ENCODE measurements around the gene AGAP1. TPM values are rescaled to one million over a fixed set of nuclear protein-coding genes. Genes with fewer than 3 reads are reported as not detected.

The AGAP1 gene
- total RNA-seq, 1 donor from 2014 or later, result 44.0 TPM

- Mint-ChIP-seq H3K36me3 (peaks cover 24% of the 10 kb centered on the region), H3K9me3 (peaks cover 22% of the 10 kb centered on the region), H3K27me3 (ENCODE audit: low read depth) (no peaks in the 10 kb centered on the region), H3K27ac (no peak overlapping the region), H3K4me3 (no peak overlapping the region), H3K4me1 (no peaks in the 10 kb centered on the region)
- TF ChIP-seq, protein P1, sequence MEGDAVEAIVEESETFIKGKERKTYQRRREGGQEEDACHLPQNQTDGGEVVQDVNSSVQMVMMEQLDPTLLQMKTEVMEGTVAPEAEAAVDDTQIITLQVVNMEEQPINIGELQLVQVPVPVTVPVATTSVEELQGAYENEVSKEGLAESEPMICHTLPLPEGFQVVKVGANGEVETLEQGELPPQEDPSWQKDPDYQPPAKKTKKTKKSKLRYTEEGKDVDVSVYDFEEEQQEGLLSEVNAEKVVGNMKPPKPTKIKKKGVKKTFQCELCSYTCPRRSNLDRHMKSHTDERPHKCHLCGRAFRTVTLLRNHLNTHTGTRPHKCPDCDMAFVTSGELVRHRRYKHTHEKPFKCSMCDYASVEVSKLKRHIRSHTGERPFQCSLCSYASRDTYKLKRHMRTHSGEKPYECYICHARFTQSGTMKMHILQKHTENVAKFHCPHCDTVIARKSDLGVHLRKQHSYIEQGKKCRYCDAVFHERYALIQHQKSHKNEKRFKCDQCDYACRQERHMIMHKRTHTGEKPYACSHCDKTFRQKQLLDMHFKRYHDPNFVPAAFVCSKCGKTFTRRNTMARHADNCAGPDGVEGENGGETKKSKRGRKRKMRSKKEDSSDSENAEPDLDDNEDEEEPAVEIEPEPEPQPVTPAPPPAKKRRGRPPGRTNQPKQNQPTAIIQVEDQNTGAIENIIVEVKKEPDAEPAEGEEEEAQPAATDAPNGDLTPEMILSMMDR (IDR thresholded peaks at IDR 0.05; ENCODE audit: unreplicated experiment), result no peak
- DNase-seq (ENCODE audit: low spot score in 2 of 2, unreplicated experiment in 2 of 2), result no peak
Measured at GRCh38 chr2:235920216-235920865, 426.5 kb downstream of the AGAP1 start.

- Mint-ChIP-seq H3K27me3 (ENCODE audit: low read depth) (no peaks in the 10 kb centered on the region), H3K36me3 (peaks cover 12% of the 10 kb centered on the region), H3K4me1 (no peaks in the 10 kb centered on the region), H3K27ac (no peak overlapping the region), H3K9me3 (peaks cover 10% of the 10 kb centered on the region), H3K4me3 (no peak overlapping the region)
- peak in 1 of 2 experiments; percentile 13 for DNase-seq (ENCODE audit: low spot score in 2 of 2, unreplicated experiment in 2 of 2)
- TF ChIP-seq, protein P1 (IDR thresholded peaks at IDR 0.05; ENCODE audit: unreplicated experiment), result no peak
Measured at GRCh38 chr2:235921508-235922191, 427.8 kb downstream of the AGAP1 start.

DNA sequence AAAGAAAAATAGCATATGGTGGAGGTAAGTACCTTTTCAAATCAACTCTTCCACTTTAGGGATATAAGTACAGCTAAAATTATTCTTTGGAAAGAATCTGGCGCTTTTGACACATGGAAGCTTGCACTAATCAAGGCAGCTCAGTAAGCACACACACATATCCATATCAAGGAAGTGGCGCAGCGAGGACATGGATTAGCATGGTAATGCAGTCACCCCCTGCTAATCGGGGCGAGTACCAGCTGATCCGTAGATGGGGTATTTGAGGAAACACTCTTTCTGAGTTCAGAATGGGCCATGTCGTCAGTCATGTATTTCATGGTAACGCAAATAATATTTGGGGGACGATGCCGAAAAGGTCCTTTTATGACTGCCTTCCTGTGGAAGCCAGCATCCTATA lies 429.0 kb downstream of the AGAP1 start:
- H3K4me1 Mint-ChIP-seq, result no peaks in the 10 kb centered on the region
- H3K36me3 Mint-ChIP-seq, result peaks cover 12% of the 10 kb centered on the region
- H3K9me3 Mint-ChIP-seq, result peaks cover 8% of the 10 kb centered on the region
- no peak overlapping the region for H3K4me3 Mint-ChIP-seq
- no peak overlapping the region for H3K27ac Mint-ChIP-seq
- H3K27me3 Mint-ChIP-seq (ENCODE audit: low read depth), result no peaks in the 10 kb centered on the region
- TF ChIP-seq, protein P1 (IDR thresholded peaks at IDR 0.05; ENCODE audit: unreplicated experiment), result no peak
- DNase-seq (ENCODE audit: low spot score in 2 of 2, unreplicated experiment in 2 of 2), result no peak

DNA sequence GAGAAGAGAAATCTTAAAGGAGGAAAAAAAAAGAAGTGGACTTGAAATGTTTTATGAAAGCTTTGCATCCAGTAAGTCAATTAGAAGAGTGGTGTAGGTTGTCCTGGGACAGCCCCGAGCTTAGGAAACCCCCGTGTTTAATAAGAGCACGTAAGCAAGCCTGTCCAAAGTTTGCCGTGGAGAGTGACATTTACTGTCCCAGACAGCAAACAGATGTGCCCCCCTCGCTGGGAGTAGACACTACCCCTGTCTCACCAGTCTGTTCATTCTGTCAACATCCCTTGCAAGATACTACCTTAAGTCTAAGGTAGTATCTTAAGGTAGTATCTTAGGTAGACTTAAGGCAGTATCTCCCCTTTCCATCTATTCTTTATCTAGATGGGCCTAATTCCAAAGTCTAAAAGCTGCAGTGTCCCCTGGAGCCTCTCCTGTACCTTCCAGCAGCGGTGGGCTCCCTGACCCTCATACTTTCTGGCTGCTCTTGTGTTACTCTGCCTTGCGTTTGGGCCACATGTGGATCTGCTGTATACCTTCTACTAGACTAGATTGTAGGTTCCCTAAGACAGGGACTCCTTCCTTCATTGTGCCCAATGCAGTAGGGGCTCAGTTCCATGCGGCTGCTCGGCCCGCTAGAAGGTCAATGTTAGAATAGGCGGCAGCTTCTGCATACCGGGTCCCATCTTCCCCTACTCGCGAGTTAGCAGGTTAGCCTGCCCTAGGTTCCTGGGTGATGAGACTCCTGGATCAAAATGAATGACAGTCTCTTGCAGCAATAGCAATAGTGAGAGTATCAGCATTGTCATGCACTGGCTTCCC lies 430.2 kb downstream of the AGAP1 start:
- H3K27me3 Mint-ChIP-seq (ENCODE audit: low read depth), result no peaks in the 10 kb centered on the region
- TF ChIP-seq, protein P1 (IDR thresholded peaks at IDR 0.05; ENCODE audit: unreplicated experiment), result no peak
- peaks cover 8% of the 10 kb centered on the region for H3K9me3 Mint-ChIP-seq
- H3K27ac Mint-ChIP-seq, result no peak overlapping the region
- H3K4me3 Mint-ChIP-seq, result no peak overlapping the region
- no peaks in the 10 kb centered on the region for H3K4me1 Mint-ChIP-seq
- H3K36me3 Mint-ChIP-seq, result peaks cover 12% of the 10 kb centered on the region
- no peak for DNase-seq (ENCODE audit: low spot score in 2 of 2, unreplicated experiment in 2 of 2)

DNA sequence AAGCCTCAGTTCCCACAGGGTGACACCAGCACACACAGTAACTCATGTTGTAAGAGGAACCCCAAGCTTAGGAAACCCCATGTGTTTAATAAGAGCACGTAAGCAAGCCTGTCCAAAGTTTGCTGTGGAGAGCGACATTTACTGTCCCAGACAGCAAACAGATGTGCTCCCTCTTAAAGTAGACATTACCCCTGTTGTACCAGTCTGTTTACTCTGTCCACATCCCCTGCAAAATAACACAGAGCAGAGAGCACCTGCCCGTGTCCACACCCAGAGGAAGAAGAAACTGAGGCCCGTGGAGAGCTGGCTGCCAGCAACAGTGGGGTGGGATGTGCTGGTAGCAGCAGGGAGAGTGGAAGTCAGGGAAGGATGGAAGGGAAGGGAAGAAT lies 430.8 kb downstream of the AGAP1 start:
- H3K27me3 Mint-ChIP-seq (ENCODE audit: low read depth), result no peaks in the 10 kb centered on the region
- TF ChIP-seq, protein P1 (IDR thresholded peaks at IDR 0.05; ENCODE audit: unreplicated experiment), result no peak
- peaks cover 8% of the 10 kb centered on the region for H3K36me3 Mint-ChIP-seq
- H3K27ac Mint-ChIP-seq, result no peak overlapping the region
- peak in 1 of 2 experiments; percentile 10 for DNase-seq (ENCODE audit: low spot score in 2 of 2, unreplicated experiment in 2 of 2)
- H3K9me3 Mint-ChIP-seq, result peaks cover 8% of the 10 kb centered on the region
- no peak overlapping the region for H3K4me3 Mint-ChIP-seq
- no peaks in the 10 kb centered on the region for H3K4me1 Mint-ChIP-seq

Measured in mesothelial cell of epicardium (in vitro differentiated cells).